ENCODE results near the gene DUSP8. TPM values are rescaled to one million over a fixed set of nuclear protein-coding genes. Genes with fewer than 3 reads are reported as not detected.

DUSP8 gene, protein sequence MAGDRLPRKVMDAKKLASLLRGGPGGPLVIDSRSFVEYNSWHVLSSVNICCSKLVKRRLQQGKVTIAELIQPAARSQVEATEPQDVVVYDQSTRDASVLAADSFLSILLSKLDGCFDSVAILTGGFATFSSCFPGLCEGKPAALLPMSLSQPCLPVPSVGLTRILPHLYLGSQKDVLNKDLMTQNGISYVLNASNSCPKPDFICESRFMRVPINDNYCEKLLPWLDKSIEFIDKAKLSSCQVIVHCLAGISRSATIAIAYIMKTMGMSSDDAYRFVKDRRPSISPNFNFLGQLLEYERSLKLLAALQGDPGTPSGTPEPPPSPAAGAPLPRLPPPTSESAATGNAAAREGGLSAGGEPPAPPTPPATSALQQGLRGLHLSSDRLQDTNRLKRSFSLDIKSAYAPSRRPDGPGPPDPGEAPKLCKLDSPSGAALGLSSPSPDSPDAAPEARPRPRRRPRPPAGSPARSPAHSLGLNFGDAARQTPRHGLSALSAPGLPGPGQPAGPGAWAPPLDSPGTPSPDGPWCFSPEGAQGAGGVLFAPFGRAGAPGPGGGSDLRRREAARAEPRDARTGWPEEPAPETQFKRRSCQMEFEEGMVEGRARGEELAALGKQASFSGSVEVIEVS
- 2.6 and 4.2 TPM in 2 replicates for total RNA-seq (2021)
- Bru-seq, nascent RNA = percentile 41 among the genes with signal in this experiment
- percentile 58 among the genes with signal in this experiment for BruChase-seq, experiment 1, labeled RNA remaining after a 2-hour chase
- percentile 68 among the genes with signal in this experiment for BruChase-seq, experiment 2, labeled RNA remaining after a 6-hour chase
- long read RNA-seq, full-length matches to known transcripts = 2 of 4 reads
- long read RNA-seq, partial matches to known transcripts = 1 of 4 reads
- long read RNA-seq, other reads (novel, unspliced or antisense) = 1 of 4 reads

DNA sequence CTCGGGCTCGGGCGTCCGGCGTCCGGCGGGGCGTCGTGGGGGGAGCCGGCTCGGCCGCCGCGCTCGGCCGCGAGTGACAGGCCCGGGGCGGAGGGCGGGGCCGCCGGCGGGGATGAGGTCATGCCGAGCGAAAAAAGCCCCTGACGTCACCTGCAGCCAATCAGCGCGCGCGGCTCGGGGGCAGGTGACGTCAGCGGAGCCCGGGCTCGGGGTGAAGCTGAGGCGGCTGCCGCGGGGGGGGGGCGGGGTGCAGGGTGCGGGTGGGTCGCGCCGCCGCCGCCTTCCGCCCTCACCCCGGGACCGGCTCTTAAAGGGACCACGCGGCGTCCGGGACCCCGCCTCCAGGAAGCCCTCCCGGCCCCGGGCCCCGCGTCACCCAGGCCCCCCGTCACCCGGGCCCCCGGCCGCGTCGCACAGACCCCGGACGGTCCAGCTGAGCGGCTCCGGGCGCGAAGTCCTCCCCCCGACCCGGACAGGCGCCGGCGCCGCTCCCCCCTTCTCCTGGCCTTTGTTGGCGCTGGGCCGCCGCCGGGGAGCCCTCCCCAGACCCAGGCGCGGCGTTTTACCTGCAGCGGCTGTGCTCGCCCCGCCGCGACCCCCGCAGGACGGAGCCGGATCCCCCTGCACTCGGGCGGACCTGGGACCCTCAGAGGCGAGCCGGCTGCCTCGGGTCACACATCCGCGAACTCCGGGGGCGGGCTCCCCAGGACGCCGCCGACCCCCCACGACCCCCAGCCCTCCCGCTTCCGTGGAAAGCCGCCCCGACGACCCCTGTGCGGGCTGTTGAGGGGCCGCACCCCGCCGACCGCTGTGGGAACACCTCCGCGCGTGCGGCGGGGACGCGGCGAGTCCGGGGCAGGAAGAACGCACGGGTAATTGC lies at the start of gene DUSP8:
Gene DUSP8 (minus strand): TSS at position 75 of the 880 bp plus-strand sequence. CDS start 6,445 bp downstream, outside the sequence.
- peak within 1 kb of the TSS; percentile 74 for H3K4me2 ChIP-seq
- H2AFZ ChIP-seq = no peak within 1 kb of the TSS
- POLR2A ChIA-PET (ENCODE audit: unreplicated experiment) = interaction anchor here (1.0 kb wide), 1 partner anchor 24 kb away, joined by 4 read pairs; no protein-coding TSS in a partner anchor
- BruUV-seq (replicated peaks) = TSS peak; percentile 46
- no peaks in the 10 kb centered on the region for H4K20me1 ChIP-seq (ENCODE audit: insufficient read depth)
- H3K27me3 ChIP-seq (ENCODE audit: insufficient read depth, low read depth) = peaks cover 8% of the 10 kb centered on the region
- DNase-seq = peak; percentile 35 to 76
- no peak within 1 kb of the TSS for H3K27ac ChIP-seq
- TF ChIP-seq EZH2 (IDR thresholded peaks at IDR 0.05; ENCODE audit: low read depth) = no peak
- TF ChIP-seq, protein P1, sequence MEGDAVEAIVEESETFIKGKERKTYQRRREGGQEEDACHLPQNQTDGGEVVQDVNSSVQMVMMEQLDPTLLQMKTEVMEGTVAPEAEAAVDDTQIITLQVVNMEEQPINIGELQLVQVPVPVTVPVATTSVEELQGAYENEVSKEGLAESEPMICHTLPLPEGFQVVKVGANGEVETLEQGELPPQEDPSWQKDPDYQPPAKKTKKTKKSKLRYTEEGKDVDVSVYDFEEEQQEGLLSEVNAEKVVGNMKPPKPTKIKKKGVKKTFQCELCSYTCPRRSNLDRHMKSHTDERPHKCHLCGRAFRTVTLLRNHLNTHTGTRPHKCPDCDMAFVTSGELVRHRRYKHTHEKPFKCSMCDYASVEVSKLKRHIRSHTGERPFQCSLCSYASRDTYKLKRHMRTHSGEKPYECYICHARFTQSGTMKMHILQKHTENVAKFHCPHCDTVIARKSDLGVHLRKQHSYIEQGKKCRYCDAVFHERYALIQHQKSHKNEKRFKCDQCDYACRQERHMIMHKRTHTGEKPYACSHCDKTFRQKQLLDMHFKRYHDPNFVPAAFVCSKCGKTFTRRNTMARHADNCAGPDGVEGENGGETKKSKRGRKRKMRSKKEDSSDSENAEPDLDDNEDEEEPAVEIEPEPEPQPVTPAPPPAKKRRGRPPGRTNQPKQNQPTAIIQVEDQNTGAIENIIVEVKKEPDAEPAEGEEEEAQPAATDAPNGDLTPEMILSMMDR (conservative IDR thresholded peaks at IDR 0.05) = no peak
- no peaks in the 10 kb centered on the region for H3K9me3 ChIP-seq (ENCODE audit: insufficient read depth, low read depth)
- no peaks in the 10 kb centered on the region for H3K9me2 ChIP-seq (ENCODE audit: insufficient read depth)
- peak within 1 kb of the TSS; percentile 48; the same call in 1 of the 2 replicates for H3K4me3 ChIP-seq
- no peaks in the 10 kb centered on the region; the same call in 1 of the 2 replicates for H3K4me1 ChIP-seq (replicated peaks; ENCODE audit: insufficient read depth)
- no peaks in the 10 kb centered on the region for H3K79me2 ChIP-seq (ENCODE audit: low read depth)
- intact Hi-C loops (cut with micrococcal nuclease; ENCODE audit: unreplicated experiment) = no loop called here
- H3F3A ChIP-seq (ENCODE audit: insufficient read depth, low read depth) = peaks cover 6% of the 10 kb centered on the region; the same call in 1 of the 2 replicates
- CTCF ChIA-PET = interaction anchor here (0.5 kb wide), 1 partner anchor 420 kb away, joined by 3 read pairs; no protein-coding TSS in a partner anchor
- no peaks in the 10 kb centered on the region for H3K36me3 ChIP-seq (ENCODE audit: low read depth)

GRCh38 chr11:1619449-1619848 lies 47.4 kb upstream of the DUSP8 start:
- POLR2A ChIA-PET (ENCODE audit: unreplicated experiment) = no interaction called here
- DNase-seq = no peak

More at GRCh38 chr11:1619449-1619848, 47.4 kb upstream of the DUSP8 start:
- Histone ChIP-seq H3K4me1 (replicated peaks; ENCODE audit: insufficient read depth) (no peaks in the 10 kb centered on the region), H3K27ac (no peak overlapping the region), H3K36me3 (ENCODE audit: low read depth) (no peaks in the 10 kb centered on the region), H3K9me2 (ENCODE audit: insufficient read depth) (no peaks in the 10 kb centered on the region), H3K9me3 (ENCODE audit: insufficient read depth, low read depth) (no peaks in the 10 kb centered on the region), H4K20me1 (ENCODE audit: insufficient read depth) (no peaks in the 10 kb centered on the region), H3K79me2 (ENCODE audit: low read depth) (no peaks in the 10 kb centered on the region), H3K4me3 (no peak overlapping the region), H2AFZ (no peak overlapping the region), H3K27me3 (ENCODE audit: insufficient read depth, low read depth) (peaks cover 64% of the 10 kb centered on the region), H3K4me2 (no peak overlapping the region), H3F3A (ENCODE audit: insufficient read depth, low read depth) (no peaks in the 10 kb centered on the region)
- TF ChIP-seq, protein P1 (conservative IDR thresholded peaks at IDR 0.05) = no peak
- no peak for TF ChIP-seq EZH2 (IDR thresholded peaks at IDR 0.05; ENCODE audit: low read depth)
- CTCF ChIA-PET = no interaction called here
- BruUV-seq (replicated peaks) = no TSS peak
- intact Hi-C loops (cut with micrococcal nuclease; ENCODE audit: unreplicated experiment) = no loop called here
